Bone marrow (tissue), 2 donors: ENCODE data around the gene TRIM52.
"Not testable (repeated sequence)": the region's sequence is repeated elsewhere in the genome, so short reads cannot be mapped to it uniquely, and the experiment has no call there.

ENCODE experiments used
- DNase-seq, 2 donors: peaks; one replicate each; lab custom pipeline; 2025; lab: John Stamatoyannopoulos, UW

The TRIM52 gene

GRCh38 chr5:181212934-181213333, 48.0 kb downstream of the TRIM52 start:
- no peak for DNase-seq

GRCh38 chr5:181212080-181212479, 48.9 kb downstream of the TRIM52 start:
- no peak for DNase-seq

- DNase-seq, result no peak
These were observed 49.7 kb downstream of the TRIM52 start for GRCh38 chr5:181211208-181211607.

- DNase-seq, result not testable (repeated sequence)
These were observed 50.2 kb downstream of the TRIM52 start for GRCh38 chr5:181210698-181211097.

GRCh38 chr5:181210148-181210547, 50.8 kb downstream of the TRIM52 start:
- not testable (repeated sequence) for DNase-seq

- DNase-seq, result not testable (repeated sequence)
These were observed 51.9 kb downstream of the TRIM52 start for GRCh38 chr5:181209006-181209405.

GRCh38 chr5:181207960-181208253, 53.0 kb downstream of the TRIM52 start:
- no peak for DNase-seq

GRCh38 chr5:181207214-181207959, 53.6 kb downstream of the TRIM52 start:
- no peak for DNase-seq

- no peak for DNase-seq
These were observed 54.9 kb downstream of the TRIM52 start for GRCh38 chr5:181205761-181206649.
